HG02798 (cell line): ENCODE data around the gene YBX3.

ENCODE experiments used
- ATAC-seq: cut with Tn5 transposase; IDR thresholded peaks from one replicate; pipeline ENCODE4 v1.9.1; 2021; ENCODE audit warnings: mild to moderate bottlenecking; ENCODE audit not compliant: unreplicated experiment, poor library complexity

YBX3 gene

GRCh38 chr12:10722502-10722904 is 620 bp downstream of the YBX3 start:
- ATAC-seq, result peak; percentile 55

- peak; percentile 28 for ATAC-seq
These were observed 1.2 kb downstream of the YBX3 start for GRCh38 chr12:10721651-10722501.

- no peak for ATAC-seq
These were observed 2.0 kb downstream of the YBX3 start for GRCh38 chr12:10720974-10721650.

DNA sequence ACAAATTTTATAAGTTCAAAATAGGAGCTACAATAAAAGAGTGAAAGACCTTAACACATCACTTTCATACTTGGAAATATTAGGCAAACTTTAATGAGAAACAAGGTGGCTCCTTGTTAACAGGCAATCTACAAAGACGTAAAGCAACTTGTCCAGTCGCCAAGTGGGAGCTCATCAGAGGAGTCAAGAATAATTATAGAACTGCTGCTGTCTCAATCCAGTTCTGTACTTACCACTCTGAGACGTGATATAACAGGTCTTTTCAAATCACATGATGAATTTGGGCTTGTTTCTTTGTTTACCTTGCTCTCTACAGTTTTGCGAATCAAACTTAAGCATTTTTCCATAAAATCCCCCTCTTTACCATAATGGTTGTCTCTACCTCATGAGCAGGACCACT is 3.6 kb downstream of the YBX3 start:
- no peak for ATAC-seq

DNA sequence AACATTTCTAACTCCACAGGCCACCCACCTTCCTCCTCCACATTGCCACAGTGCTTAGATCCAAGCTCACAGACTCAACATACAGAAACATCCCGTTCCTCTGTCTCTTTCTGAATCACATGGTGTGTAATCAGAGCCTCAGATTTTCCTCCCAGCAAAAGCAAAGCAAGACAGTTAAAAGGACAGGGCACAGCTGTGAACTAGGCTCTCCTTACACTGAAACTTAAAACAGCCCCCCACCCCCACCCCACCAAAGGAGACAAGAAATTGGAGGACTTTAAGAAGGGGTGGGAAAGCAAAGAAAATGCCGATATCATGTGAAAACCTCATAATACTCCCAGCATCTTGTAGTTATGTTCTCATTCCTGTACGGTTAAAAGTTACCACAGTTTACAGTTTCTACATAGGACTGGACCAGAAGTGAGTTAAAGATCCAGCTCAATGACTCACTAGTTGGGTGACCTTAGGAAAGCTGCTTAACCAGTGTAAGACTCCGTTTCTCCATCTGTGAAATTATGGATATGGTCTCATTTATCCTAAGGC is 4.8 kb downstream of the YBX3 start:
- ATAC-seq, result no peak

DNA sequence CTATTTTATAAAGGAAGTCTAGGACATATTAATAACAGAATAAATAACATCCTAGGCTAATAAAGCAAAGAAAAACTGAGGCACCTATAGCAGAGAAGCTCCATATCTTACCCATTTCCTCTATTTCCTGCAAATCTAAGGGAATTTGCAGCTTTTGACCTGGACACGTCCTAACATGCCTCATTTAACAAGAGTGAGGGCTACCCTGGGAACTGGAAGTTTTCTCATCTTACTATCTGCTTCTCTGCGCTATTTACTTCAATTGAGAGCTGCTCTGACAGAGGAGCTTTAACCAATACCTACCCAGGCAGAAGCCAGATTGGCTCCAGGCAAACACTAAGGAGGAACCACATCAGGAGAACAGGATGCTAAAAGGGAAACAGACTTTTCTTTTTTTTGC is 5.7 kb downstream of the YBX3 start:
- ATAC-seq, result no peak

DNA sequence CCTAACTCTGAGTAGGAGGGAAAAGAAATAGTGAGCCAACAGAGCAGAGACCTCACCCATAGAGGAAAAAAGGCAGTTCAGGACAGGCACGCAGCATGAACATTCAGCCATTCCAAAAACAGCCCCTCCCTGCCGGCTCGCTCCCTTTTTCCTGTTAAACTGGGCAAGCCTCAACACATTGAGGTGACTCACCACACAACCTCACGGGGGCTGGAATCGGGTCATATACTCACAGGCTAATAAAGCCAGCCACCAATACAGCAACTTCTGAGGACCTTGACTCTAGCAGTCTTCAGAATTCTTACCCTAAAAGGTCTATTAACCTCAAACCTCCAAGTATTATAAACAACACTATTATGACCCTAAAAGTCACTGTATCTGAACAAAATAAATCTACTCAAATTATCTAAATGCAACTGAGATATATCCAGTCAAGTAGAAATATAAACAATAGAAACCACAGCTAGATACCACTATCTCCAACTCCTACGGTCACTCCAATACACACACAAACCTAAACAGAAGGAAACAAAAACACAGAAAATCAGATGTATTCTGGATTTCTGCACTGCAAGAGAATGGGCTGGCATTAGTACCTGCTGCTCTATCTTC is 6.3 kb downstream of the YBX3 start:
- ATAC-seq, result no peak

GRCh38 chr12:10716277-10716676 is 6.8 kb downstream of the YBX3 start:
- ATAC-seq, result no peak

- no peak for ATAC-seq
These were observed 7.6 kb downstream of the YBX3 start for GRCh38 chr12:10715491-10715890.

- ATAC-seq, result no peak
These were observed 13.3 kb downstream of the YBX3 start for GRCh38 chr12:10709808-10710207.

DNA sequence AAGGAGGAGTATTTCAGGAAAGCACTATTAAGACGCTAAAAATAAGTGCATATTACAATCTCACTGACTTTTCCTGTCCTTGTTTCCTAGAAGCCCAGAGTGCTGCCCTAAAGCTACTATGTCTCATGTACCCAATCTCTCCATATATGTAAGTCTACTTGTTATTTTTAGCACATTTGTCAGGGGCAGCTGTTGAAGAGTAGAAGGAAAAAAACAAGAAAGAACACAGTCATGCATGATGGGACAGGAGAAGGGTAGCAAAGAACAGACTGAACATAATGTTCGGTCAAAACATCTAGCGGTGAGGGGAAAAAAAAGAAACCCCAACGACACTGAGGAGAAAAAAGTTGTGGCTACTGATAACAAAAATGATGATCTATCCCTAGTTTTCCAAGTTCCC is 14.3 kb downstream of the YBX3 start:
- no peak for ATAC-seq

DNA sequence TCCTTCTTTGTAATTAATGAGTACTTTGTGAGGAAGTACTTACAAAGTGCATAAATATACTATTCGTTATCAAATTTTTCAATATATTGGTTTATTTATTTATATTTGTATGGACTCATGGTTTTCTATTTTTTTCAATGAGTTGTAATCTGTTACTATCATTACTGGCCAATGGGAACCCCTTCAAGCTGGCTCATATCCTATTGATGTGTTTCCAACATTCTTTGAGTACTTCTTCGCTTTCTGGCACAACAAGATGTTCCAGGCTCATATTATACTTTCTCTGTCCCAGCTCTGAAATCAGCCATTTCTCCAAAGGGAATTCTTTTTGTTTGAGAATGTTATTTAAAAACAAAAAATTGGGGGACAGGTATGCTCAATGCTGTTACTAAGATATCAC is 17.5 kb downstream of the YBX3 start:
- no peak for ATAC-seq

GRCh38 chr12:10701843-10702242 is 21.3 kb downstream of the YBX3 start:
- ATAC-seq, result no peak

DNA sequence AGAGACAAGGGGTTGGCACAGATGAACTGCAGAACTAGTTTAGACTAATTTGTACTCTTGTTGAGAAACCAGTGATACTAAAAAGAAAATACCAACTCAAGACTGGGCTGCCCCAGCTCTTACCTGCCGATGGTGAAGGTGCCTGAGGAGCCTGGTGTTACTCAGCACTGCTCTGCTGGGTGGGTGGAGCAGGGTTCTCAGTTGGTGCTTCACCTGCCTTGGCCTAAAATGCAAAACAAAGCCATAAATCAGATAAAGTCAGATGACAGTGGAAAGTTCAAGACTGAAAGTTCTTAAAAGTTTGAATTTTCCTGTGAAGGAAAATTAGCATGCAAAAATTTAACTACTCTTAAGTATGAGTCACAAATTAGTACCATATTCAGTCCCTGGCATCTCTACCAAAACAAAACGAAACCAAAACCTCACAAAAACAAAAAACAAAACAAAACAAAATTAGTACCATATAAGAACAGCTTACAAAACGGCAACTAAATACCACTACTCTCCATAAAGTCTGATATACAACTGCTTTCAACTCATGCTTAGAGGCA is 21.9 kb downstream of the YBX3 start:
- ATAC-seq, result peak; percentile 82

- ATAC-seq, result no peak
These were observed 22.5 kb downstream of the YBX3 start for GRCh38 chr12:10700581-10700980.

GRCh38 chr12:10697862-10698261 is 25.3 kb downstream of the YBX3 start:
- ATAC-seq, result no peak

DNA sequence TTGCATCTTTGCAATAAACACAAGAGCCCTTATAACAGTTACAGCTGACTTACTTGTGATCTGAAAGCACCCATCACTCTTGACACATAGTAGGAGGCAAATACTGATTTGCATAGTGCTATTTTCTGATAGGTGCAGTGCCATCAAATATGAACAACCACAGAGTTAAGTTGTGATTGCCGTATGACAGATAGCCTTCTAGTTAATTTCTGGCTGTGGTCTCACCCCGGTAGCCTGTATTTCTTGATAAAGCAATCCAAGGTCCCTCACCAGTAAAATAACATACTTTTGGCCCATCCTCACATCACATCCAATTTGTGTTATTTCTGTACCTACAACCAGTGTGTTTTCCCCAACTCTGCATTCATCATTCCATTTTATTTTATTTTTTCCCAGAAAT is 26.0 kb downstream of the YBX3 start:
- ATAC-seq, result no peak

DNA sequence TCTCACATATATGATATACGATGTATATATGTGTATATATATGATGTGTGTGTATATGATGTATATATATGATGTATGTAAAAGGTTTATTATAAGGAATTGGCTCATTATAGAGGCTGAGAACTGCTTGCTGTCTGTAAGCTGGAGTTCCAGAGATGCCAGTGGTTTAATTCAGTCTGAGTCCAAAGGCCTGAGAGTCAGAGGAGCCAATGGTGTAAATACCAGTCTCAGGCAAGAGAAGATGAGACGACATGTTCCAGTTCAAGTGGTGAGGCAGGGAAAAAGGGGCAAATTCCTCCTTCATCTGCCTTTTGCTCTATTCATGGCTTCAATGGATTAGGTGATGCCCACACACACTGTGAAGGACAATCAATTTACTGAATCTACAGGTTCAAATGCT is 32.2 kb downstream of the YBX3 start:
- no peak for ATAC-seq

GRCh38 chr12:10689146-10689545 is 34.0 kb downstream of the YBX3 start:
- ATAC-seq, result no peak

- ATAC-seq, result no peak
These were observed 35.1 kb downstream of the YBX3 start for GRCh38 chr12:10688042-10688441.
